Kidney (tissue), 14 donors: ENCODE measurements around the gene ARL2. TPM values are rescaled to one million over a fixed set of nuclear protein-coding genes. Genes with fewer than 3 reads are reported as not detected.

Experiments
- DNase-seq, 5 donors: peaks; one replicate each; pipeline ENCODE4 v3.0.0-alpha.2; 2013 to 2020
- FAIRE-seq: peaks from 2 replicates; lab custom pipeline; 2012; peaks lifted over from hg19 to GRCh38; lab: Jason Lieb, UNC
- H3K27ac ChIP-seq, 2 donors: one replicate each; pipeline ENCODE4 v1.7.0; 2013; ENCODE audit warnings: low read depth in 2 of 2, low read length in 2 of 2, inconsistent platforms in 1 of 2
- H3K27me3 ChIP-seq: one replicate; pipeline ENCODE4 v1.7.1; 2013; ENCODE audit warnings: low read length, inconsistent platforms; ENCODE audit not compliant: control insufficient read depth, insufficient read depth
- H3K36me3 ChIP-seq, 3 donors: one replicate each; pipeline versions ENCODE4 v1.7.0 to v1.7.1; 2013; ENCODE audit warnings: low read length in 3 of 3, control low read depth in 1 of 3, inconsistent platforms in 1 of 3; ENCODE audit not compliant: insufficient read depth in 3 of 3, control insufficient read depth in 2 of 3
- H3K4me1 ChIP-seq, 3 donors: one replicate each; pipeline versions ENCODE4 v1.7.0 to v1.7.1; 2013; ENCODE audit warnings: low read length in 3 of 3, inconsistent platforms in 1 of 3, low read depth in 1 of 3; ENCODE audit not compliant: control insufficient read depth in 2 of 3, insufficient read depth in 2 of 3
- H3K4me3 ChIP-seq, 3 donors: one replicate each; pipeline versions ENCODE4 v1.7.0 to v1.8.1; 2013; ENCODE audit warnings: low read length in 3 of 3, control low read depth in 1 of 3, inconsistent platforms in 1 of 3
- H3K9ac ChIP-seq, 3 donors: one replicate each; pipeline versions ENCODE4 v1.7.0 to v1.7.1; 2013; ENCODE audit warnings: low read length in 3 of 3, control low read depth in 1 of 3, inconsistent platforms in 1 of 3
- H3K9me3 ChIP-seq, 3 donors: one replicate each; pipeline versions ENCODE4 v1.7.0 to v1.7.1; 2013; ENCODE audit warnings: low read length in 3 of 3, control low read depth in 1 of 3, inconsistent platforms in 1 of 3; ENCODE audit not compliant: control insufficient read depth in 2 of 3, insufficient read depth in 1 of 3
- CTCF ChIP-seq: IDR thresholded peaks from 3 replicates; pipeline ENCODE4 v1.5.1; 2012; ENCODE audit warnings: mild to moderate bottlenecking, moderate library complexity, borderline replicate concordance; ENCODE audit not compliant: insufficient read depth; ENCODE audit errors: extremely low read depth
- intact Hi-C: fragments of 100-400 bp; cut with DNase I; formaldehyde crosslinking; loops from one replicate; pipeline ENCODE4 v1.11.1; 2022
- polyA plus RNA-seq: library from polyadenylated mRNA; stranded (reverse); fragments of 350-450 nt; fragmentation: Illumina TruSeq; extraction: RNeasy Lipid Tissue Mini Kit (QIAGEN cat#74804); gene quantifications from one replicate; pipeline ENCODE4 v1.2.3, GENCODE V29; 2014; ENCODE audit warnings: low read depth, low replicate concordance; ENCODE audit not compliant: insufficient read depth
- total RNA-seq: library from RNA; stranded (reverse); fragmentation: NEBNext Ultra II Directional; extraction: Animal tissue kit (Norgen Biotek cat#: 25700); gene quantifications from one replicate; pipeline ENCODE4 v1.2.1, GENCODE V29; 2021
- donor health status: control.
- donor health status: control.
- donor health status: control.
- donor health status: control.
- donor health status: control.
- donor health status: DM: yes; HTN: yes; CAD: no.
- donor health status: Normal renal cell carcinoma (clear cell type).

Gene ARL2
- total and polyA plus RNA-seq, 2 donors from 2014 or later, result 91.6 to 284 TPM

DNA sequence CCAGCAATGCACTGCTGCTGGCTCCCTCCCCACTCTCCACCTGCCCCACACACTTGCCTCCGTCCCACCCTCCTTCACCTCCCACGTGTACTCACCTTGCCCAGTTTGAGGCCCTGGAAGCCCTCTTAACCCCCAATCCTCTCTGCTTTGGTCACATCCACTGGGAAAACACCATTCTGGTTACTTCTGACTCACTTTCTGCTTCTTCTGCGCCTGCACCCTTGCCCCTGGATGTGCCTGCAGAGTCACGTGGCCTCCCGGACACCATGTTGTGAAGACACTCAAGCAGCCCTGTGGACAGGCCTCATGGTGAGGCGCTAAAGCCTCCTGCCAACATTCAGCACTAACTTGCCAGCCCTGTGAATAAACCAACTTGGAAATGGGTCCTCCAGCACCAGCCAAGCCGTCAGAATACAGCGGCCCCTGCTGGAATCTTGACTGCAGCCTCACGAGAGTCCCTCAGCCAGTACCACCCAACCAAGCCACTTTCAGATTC is 47.0 kb downstream of the ARL2 start:
- intact Hi-C loops, result no loop called here
- peak; percentile 12 for TF ChIP-seq CTCF
- FAIRE-seq, result no peak

DNA sequence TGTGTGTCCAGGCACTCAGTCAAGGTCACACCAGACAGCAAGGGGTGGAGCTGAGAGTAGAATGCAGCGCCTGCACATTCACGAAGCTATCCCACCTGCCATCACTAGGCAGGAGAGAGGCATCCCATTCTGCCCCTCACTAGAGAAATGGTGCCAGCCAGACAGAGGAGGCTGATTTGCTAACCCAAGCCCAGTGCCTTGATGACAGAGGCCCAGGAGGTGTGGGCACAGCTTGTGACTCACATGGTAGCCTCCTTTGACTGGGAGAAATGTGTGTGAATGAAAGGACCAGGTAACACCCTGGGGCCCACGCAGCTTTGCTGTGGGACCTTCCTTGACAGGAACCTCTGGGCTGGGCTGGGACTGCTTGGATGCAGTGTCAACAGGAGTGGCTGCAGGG is 49.6 kb downstream of the ARL2 start:
- no peaks in the 10 kb centered on the region for H3K36me3 ChIP-seq
- H3K27ac ChIP-seq, result no peak overlapping the region
- H3K4me3 ChIP-seq, result no peak overlapping the region
- no peak for FAIRE-seq
- no peaks in the 10 kb centered on the region for H3K27me3 ChIP-seq
- intact Hi-C loops, result no loop called here
- H3K4me1 ChIP-seq, result peaks cover 0 to 2% (median 0%) of the 10 kb centered on the region in 3 donors
- H3K9ac ChIP-seq, result no peak overlapping the region
- no peak for TF ChIP-seq CTCF
- DNase-seq, result no peak
- no peaks in the 10 kb centered on the region for H3K9me3 ChIP-seq

More for the DNA sequence above, 47.0 kb downstream of the ARL2 start:
- no peaks in the 10 kb centered on the region for H3K36me3 ChIP-seq
- no peaks in the 10 kb centered on the region for H3K27me3 ChIP-seq
- H3K9ac ChIP-seq, result no peak overlapping the region
- no peak for DNase-seq
- H3K27ac ChIP-seq, result no peak overlapping the region
- H3K9me3 ChIP-seq, result no peaks in the 10 kb centered on the region
- H3K4me3 ChIP-seq, result no peak overlapping the region
- H3K4me1 ChIP-seq, result peaks cover 0 to 2% (median 0%) of the 10 kb centered on the region in 3 donors

- Histone ChIP-seq H3K9me3 (no peaks in the 10 kb centered on the region), H3K36me3 (no peaks in the 10 kb centered on the region), H3K9ac (no peak overlapping the region), H3K4me1 (peaks cover 0 to 2% (median 0%) of the 10 kb centered on the region in 3 donors), H3K27ac (no peak overlapping the region), H3K27me3 (no peaks in the 10 kb centered on the region), H3K4me3 (no peak overlapping the region)
- intact Hi-C loops, result no loop called here
- no peak for TF ChIP-seq CTCF
- DNase-seq, result no peak
- no peak for FAIRE-seq
Measured at GRCh38 chr11:65064847-65065240, 50.9 kb downstream of the ARL2 start.

DNA sequence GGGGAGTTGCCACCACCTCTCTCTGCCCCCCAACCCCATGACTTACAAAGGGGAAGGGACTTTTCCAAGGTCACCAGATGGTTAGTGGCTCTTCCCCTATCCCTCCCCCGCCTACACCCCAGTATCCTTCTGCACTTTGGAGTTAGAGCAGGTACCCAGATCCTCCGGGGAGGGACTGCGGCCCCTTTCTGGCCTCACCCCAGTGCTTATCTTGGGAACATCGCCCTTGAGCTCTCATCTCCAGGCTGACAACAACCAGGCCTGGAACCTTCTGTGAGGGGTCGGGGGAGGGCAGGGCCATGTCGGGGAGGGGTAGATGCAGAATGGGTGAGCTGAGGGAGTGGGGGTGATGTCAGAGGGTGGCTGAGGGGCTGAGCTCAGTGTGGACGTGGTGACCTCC is 51.9 kb downstream of the ARL2 start:
- Histone ChIP-seq H3K4me1 (no peaks in the 10 kb centered on the region), H3K36me3 (no peaks in the 10 kb centered on the region), H3K27ac (no peak overlapping the region), H3K4me3 (no peak overlapping the region), H3K9ac (no peak overlapping the region), H3K9me3 (no peaks in the 10 kb centered on the region), H3K27me3 (no peaks in the 10 kb centered on the region)
- DNase-seq, result no peak
- TF ChIP-seq CTCF, result no peak
- intact Hi-C loops, result no loop called here
- no peak for FAIRE-seq
